ENCODE measurements around the gene ANTKMT.

DNA sequence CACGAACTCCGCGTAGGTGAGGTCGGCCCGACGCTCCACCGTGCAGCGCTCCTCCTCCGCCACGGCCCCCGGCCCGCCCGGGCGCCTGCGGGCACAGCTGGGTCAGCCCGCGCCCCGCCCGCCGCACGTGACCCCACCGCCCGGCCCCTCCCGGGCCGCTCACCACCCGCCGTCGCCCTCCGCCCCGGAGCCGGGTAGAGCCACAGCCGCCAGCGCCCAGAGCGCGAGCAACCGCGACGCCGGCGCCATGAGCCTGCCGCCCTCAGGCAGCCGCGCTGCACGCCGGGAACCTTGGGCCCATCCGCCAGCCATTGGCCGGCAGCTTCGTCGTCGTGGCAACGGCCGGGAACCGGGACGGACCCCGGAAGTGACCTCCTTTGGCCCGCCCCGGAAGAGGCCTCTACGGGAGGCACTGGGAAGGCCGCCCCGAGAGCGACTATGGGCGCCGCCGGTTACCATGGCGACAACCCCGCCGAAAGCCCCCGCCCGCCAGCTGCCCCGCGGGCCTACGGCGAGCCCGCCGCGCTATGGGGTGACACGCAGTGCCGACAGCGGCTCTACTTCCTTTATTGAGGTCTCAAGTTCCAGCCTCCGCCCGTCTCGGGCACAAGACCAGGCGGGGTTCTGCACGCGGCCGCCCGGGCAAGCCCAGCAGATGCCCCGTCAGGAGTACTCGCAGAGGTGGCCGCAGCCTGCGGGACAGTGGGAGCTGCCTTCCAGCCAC is 36.7 kb upstream of the ANTKMT start, which contains the start of gene JMJD8:
- TF ChIP-seq, protein P1, sequence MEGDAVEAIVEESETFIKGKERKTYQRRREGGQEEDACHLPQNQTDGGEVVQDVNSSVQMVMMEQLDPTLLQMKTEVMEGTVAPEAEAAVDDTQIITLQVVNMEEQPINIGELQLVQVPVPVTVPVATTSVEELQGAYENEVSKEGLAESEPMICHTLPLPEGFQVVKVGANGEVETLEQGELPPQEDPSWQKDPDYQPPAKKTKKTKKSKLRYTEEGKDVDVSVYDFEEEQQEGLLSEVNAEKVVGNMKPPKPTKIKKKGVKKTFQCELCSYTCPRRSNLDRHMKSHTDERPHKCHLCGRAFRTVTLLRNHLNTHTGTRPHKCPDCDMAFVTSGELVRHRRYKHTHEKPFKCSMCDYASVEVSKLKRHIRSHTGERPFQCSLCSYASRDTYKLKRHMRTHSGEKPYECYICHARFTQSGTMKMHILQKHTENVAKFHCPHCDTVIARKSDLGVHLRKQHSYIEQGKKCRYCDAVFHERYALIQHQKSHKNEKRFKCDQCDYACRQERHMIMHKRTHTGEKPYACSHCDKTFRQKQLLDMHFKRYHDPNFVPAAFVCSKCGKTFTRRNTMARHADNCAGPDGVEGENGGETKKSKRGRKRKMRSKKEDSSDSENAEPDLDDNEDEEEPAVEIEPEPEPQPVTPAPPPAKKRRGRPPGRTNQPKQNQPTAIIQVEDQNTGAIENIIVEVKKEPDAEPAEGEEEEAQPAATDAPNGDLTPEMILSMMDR (IDR thresholded peaks at IDR 0.05) = peak in 1 of 4 experiments; percentile 30
- peak; percentile 32 to 49 for TF ChIP-seq POLR2A (IDR thresholded peaks at IDR 0.05)
